GM21619 (cell line): ENCODE results near the gene ATAD3B.
"Not testable (repeated sequence)": the region's sequence is repeated elsewhere in the genome, so short reads cannot be mapped to it uniquely, and the experiment has no call there.

Source experiments
- ATAC-seq: cut with Tn5 transposase; IDR thresholded peaks from one replicate; pipeline ENCODE4 v1.9.1; 2021; ENCODE audit not compliant: unreplicated experiment

Gene ATAD3B

GRCh38 chr1:1509465-1509850 is 37.9 kb downstream of the ATAD3B start:
- not testable (repeated sequence) for ATAC-seq

GRCh38 chr1:1510912-1511532 is 39.5 kb downstream of the ATAD3B start:
- no peak for ATAC-seq

GRCh38 chr1:1511533-1512285 is 40.1 kb downstream of the ATAD3B start, which contains the start of gene ATAD3A:
Gene ATAD3A, plus strand, starts transcription at chr1:1512162. Its CDS starts 107 bp downstream, at chr1:1512269.
- peak; percentile 77 for ATAC-seq

DNA sequence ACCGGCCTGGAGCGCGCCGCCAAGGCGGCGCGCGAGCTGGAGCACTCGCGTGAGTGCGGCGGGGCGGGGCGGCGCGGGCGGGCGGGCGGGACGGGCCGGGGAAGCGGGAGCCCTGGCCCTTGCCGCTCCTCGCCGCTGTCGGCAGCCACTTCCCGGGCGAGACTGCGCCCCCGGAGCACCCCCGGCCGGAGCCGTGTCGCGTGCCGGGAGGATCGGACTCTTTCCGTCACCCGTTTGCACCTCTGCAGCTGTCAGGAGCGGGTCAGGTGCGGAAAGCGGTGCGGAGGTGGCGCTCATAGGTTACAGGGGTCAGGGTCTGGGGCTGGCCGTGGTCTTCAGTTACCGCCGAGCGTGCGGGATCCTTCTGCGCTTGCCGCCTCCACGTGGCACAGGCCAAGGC is 40.9 kb downstream of the ATAD3B start:
- peak; percentile 8 for ATAC-seq

DNA sequence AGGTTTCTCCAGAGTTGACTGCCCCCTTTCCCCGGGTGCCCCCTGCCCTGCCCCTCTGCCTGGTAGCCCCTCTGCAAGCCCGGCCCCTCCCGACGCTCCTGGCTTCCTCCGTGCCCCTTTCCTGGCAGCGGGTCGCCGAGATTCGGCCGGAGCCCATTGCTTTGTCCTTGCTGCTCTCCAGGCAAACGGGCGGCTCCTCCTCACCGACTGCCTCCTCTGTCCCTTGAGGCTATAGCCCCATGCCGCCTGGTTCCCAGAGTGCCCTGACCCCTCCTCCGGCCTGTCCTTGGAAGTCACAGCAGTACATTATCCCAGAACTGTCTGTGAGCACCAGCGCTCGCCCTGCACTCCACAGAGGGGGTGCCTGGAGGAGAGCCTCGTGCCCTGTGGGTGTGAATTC is 42.1 kb downstream of the ATAD3B start:
- not testable (repeated sequence) for ATAC-seq

GRCh38 chr1:1514376-1514775 is 42.8 kb downstream of the ATAD3B start:
- not testable (repeated sequence) for ATAC-seq

- not testable (repeated sequence) for ATAC-seq
Observed at GRCh38 chr1:1516923-1517322, 45.4 kb downstream of the ATAD3B start.

DNA sequence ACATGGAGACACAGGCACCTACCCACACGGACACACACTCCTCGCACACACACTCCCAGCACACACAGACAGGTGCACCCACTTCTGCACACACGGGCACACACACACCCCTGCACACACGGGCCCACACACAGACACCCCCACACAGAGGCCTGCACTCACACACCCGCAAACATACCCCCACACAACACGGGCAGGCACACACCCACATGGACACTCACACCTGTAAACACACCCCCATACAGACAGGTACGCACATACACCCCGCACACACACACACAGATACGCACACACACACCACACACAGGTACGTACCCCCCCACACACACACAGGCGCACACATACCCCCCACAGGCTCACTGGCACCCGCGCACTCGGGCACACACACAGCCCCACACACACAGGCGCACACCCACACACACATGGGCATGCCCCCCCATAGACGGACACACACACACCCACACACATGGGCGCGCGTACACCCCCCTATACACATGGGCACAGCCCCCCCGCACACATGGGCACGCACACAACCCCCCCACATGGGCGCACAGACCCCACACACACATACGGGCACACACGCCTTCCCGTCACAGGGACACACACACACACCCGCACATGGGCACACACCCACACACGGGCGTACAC is 46.5 kb downstream of the ATAD3B start:
- no peak for ATAC-seq

DNA sequence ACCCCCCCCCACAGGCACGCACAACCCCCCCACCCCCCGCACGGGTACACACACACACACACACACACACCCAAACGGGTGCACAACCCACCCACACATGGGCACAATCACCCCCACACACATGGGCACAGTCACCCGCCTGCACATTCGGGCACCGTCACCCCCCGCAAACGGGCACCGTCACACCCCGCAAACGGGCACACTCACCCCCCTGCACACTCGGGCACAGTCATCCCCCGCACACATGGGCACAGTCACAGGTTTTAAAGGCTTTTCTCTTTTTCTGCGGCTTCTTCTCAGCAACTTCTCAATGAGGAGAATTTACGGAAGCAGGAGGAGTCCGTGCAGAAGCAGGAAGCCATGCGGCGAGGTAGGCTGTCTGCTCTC is 47.0 kb downstream of the ATAD3B start:
- not testable (repeated sequence) for ATAC-seq

DNA sequence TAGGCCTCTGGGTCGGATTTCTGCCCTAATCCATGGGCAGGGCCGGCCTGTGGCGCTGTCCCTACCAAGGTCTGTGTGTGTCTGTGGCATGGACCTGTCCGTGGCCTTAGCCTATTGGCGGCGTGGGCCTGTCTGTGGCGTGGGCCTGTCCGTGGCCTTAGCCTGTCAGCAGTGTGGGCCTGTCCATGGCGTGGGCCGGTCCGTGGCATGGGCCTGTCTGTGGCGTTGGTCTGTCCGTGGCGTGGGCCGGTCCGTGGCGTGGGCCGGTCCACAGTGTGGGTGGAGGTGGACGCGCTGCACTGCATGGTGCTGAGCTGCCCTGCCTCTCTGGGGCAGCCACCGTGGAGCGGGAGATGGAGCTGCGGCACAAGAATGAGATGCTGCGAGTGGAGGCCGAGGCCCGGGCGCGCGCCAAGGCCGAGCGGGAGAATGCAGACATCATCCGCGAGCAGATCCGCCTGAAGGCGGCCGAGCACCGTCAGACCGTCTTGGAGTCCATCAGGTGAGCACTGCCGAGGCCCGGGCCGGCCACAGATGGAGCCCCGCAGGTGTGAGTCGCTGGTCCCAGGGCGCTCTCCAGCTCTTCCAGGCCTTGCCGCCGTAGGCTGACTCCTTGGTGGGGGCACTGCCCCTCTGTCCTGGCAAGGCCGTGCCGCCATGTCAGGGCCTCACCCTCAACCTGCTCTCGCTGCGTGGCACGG is 48.4 kb downstream of the ATAD3B start:
- not testable (repeated sequence) for ATAC-seq

DNA sequence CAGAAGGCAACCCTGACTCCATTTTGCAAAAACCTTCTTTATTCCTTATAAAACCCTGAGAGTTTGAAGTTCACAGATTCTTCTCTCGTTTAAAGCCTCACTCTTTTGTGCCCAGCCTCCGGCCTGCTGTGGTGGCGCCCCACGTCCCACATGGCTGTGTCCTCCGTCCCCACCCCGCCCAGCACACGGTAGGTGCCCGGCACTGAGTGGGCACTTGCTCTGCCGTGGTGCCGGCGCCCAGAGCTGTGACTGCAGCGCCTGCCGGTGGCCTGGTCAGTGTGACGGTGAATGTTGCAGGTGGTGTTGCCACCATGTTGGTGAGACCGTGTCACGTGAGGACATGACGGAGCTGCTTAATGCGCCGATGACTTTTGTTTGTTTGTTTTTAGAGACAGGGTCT is 49.8 kb downstream of the ATAD3B start:
- ATAC-seq, result no peak

DNA sequence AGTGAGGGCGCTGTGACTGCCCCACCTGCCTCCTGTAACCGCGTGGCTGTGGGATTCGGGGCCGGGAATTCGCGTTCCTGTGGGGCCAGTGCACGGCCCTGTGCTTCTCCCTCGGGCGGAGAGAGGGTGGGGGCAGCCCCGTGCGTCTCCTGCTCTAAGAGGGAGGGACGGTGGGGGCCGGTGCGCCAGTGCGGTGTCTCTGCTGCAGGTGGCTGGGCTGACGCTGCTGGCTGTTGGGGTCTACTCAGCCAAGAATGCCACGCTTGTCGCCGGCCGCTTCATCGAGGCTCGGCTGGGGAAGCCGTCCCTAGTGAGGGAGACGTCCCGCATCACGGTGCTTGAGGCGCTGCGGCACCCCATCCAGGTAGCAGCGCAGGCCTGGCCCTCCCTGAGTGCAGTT is 51.0 kb downstream of the ATAD3B start:
- not testable (repeated sequence) for ATAC-seq

GRCh38 chr1:1523226-1523625 is 51.7 kb downstream of the ATAD3B start:
- ATAC-seq, result not testable (repeated sequence)

DNA sequence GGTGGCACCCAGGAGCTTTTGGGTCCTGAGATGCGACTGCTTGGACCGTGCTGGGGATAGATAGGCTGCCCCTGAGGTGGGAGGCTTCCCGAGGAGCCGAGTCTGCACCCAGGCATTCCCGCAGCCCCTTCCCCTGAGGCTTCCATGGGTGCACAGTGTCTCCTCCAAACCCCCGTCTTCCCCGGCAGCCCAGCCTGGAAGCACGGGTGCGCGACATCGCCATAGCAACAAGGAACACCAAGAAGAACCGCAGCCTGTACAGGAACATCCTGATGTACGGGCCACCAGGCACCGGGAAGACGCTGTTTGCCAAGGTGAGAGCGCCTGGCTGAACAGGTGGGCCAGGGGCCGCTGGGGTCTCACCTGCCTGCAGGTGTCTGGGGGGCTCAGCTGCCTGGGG is 52.1 kb downstream of the ATAD3B start:
- ATAC-seq, result not testable (repeated sequence)

- ATAC-seq, result not testable (repeated sequence)
Observed at GRCh38 chr1:1524750-1525383, 53.3 kb downstream of the ATAD3B start.

DNA sequence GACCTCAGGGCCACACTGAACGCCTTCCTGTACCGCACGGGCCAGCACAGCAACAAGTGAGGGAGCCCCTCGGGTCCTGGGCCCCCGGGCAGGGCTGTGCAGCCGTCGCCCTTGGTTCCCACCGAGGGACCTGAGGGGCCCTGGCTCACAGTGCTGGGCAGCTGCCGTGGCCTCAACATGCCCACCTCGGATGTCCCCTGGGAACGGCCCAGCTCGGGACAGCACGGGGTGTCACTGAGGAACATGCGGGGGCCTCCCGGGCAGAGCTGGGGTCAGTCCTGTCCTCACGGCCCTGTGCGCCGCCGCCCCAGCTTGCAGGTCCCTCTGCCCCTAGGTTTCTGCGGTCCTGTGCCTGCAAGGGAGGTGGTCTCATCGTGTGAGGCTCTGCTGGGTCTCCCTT is 54.9 kb downstream of the ATAD3B start:
- ATAC-seq, result not testable (repeated sequence)

GRCh38 chr1:1527092-1527816 is 55.7 kb downstream of the ATAD3B start:
- ATAC-seq, result no peak

- ATAC-seq, result no peak
Observed at GRCh38 chr1:1528301-1529267, 57.0 kb downstream of the ATAD3B start.

GRCh38 chr1:1529321-1529720 is 57.8 kb downstream of the ATAD3B start:
- ATAC-seq, result no peak
